ENCODE data around the gene SLC12A1.

DNA sequence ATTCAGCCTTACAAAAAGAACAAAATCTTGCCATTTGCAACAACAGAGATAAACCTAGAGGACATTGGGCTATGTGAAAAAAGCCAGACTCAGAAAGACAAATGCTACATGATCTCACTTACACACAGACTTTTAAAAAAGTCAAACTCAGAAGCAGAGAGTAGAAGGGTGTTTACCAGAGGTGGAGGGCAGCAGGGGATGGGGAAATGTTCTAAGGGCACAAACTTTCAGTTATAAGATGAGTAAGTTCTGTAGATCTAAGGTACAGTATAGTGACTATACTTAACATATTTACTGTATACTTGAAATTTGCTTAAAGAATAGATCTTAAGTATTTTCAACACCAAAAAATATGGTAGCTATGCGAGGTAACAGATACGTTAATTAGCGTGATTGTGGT lies 31.0 kb upstream of the SLC12A1 start:
- no peak for TF ChIP-seq POLR2AphosphoS5 (IDR thresholded peaks at IDR 0.05; ENCODE audit: low read depth, low read length)
- TF ChIP-seq SIN3A (IDR thresholded peaks at IDR 0.05; ENCODE audit: borderline replicate concordance, insufficient read depth, low read length) = no peak
- TF ChIP-seq, protein P1, sequence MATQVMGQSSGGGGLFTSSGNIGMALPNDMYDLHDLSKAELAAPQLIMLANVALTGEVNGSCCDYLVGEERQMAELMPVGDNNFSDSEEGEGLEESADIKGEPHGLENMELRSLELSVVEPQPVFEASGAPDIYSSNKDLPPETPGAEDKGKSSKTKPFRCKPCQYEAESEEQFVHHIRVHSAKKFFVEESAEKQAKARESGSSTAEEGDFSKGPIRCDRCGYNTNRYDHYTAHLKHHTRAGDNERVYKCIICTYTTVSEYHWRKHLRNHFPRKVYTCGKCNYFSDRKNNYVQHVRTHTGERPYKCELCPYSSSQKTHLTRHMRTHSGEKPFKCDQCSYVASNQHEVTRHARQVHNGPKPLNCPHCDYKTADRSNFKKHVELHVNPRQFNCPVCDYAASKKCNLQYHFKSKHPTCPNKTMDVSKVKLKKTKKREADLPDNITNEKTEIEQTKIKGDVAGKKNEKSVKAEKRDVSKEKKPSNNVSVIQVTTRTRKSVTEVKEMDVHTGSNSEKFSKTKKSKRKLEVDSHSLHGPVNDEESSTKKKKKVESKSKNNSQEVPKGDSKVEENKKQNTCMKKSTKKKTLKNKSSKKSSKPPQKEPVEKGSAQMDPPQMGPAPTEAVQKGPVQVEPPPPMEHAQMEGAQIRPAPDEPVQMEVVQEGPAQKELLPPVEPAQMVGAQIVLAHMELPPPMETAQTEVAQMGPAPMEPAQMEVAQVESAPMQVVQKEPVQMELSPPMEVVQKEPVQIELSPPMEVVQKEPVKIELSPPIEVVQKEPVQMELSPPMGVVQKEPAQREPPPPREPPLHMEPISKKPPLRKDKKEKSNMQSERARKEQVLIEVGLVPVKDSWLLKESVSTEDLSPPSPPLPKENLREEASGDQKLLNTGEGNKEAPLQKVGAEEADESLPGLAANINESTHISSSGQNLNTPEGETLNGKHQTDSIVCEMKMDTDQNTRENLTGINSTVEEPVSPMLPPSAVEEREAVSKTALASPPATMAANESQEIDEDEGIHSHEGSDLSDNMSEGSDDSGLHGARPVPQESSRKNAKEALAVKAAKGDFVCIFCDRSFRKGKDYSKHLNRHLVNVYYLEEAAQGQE (IDR thresholded peaks at IDR 0.05; ENCODE audit: insufficient read depth in 1 of 2, low read depth in 2 of 2, low read length in 2 of 2) = no peak
- no peak for TF ChIP-seq FOXP2 (optimal IDR thresholded peaks at IDR 0.05; ENCODE audit: borderline replicate concordance, extremely low read depth, extremely low read length, insufficient read depth)

All from PFSK-1 (cell line).